Measurements from ENCODE around the gene ZBTB39. TPM values are rescaled to one million over a fixed set of nuclear protein-coding genes. Genes with fewer than 3 reads are reported as not detected.

The ZBTB39 gene
- total and polyA plus RNA-seq, 2 experiments from 2014 or later = 1.5 to 3.9 TPM

DNA sequence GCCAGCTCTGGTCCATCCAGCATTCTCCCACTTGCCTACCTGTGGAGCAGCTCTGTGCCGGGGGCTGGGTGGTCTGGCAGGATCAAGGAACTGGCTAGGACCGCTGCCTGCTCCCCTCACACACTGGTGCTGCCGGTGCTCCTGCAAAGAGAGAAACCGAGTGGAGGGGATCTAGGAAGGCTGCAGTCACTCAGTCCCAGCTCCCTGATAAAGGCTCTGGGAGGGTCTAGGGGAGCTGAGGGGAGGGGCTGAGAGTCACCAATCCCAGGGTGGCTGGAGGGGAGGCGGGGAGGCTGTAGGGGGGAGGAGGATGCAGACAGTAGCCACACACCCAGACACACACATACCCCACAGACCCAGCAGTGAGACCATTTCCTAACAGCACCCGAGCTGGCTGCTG lies 10.0 kb upstream of the ZBTB39 start, which contains the start of gene TAC3:
Gene TAC3 (minus strand): TSS at position 182 of the 400 bp plus-strand sequence. CDS start 732 bp downstream, outside the sequence.
- Histone ChIP-seq H3K9me3 (ENCODE audit: low read depth) (no peaks in the 10 kb centered on the region), H3K4me1 (ENCODE audit: insufficient read depth) (no peaks in the 10 kb centered on the region), H3K9me2 (ENCODE audit: insufficient read depth) (no peaks in the 10 kb centered on the region), H2AFZ (no peak within 1 kb of the TSS), H3K27me3 (replicated peaks; ENCODE audit: insufficient read depth) (peaks cover 36% of the 10 kb centered on the region), H4K20me1 (ENCODE audit: insufficient read depth) (no peaks in the 10 kb centered on the region), H3F3A (ENCODE audit: insufficient read depth) (no peaks in the 10 kb centered on the region), H3K36me3 (ENCODE audit: low read depth) (no peaks in the 10 kb centered on the region), H3K4me3 (no peak within 1 kb of the TSS), H3K27ac (no peak within 1 kb of the TSS), H3K9ac (no peak within 1 kb of the TSS), H3K79me2 (ENCODE audit: insufficient read depth) (no peaks in the 10 kb centered on the region), H3K4me2 (ENCODE audit: unreplicated experiment) (no peak within 1 kb of the TSS)
- no peak for DNase-seq
- in situ Hi-C loops (cut with MboI) = no loop called here
- 17 to 30% methylated on average over 5 to 6 of the region's 6 CpGs for WGBS, 2 experiments (ENCODE audit: low coverage in 1 of 2, low lambda C conversion rate in 2 of 2, missing lambda C conversion rate in 2 of 2)
- TF ChIP-seq EZH2phosphoT487 (IDR thresholded peaks at IDR 0.05; ENCODE audit: insufficient read depth, low read depth) = no peak
- no peak for TF ChIP-seq EZH2 (IDR thresholded peaks at IDR 0.05; ENCODE audit: insufficient read depth, poor library complexity, severe bottlenecking)

GRCh38 chr12:57012600-57013465 lies 6.5 kb upstream of the ZBTB39 start:
- no peak for TF ChIP-seq EZH2 (IDR thresholded peaks at IDR 0.05; ENCODE audit: insufficient read depth, poor library complexity, severe bottlenecking)
- no peak for TF ChIP-seq EZH2phosphoT487 (IDR thresholded peaks at IDR 0.05; ENCODE audit: insufficient read depth, low read depth)
- H3K4me3 ChIP-seq = no peak overlapping the region
- no peak overlapping the region for H3K9ac ChIP-seq
- H3K9me3 ChIP-seq (ENCODE audit: low read depth) = no peaks in the 10 kb centered on the region
- no peaks in the 10 kb centered on the region for H3K4me1 ChIP-seq (ENCODE audit: insufficient read depth)
- H4K20me1 ChIP-seq (ENCODE audit: insufficient read depth) = no peaks in the 10 kb centered on the region
- H3F3A ChIP-seq (ENCODE audit: insufficient read depth) = no peaks in the 10 kb centered on the region; the same call in 1 of the 2 replicates
- H3K79me2 ChIP-seq (ENCODE audit: insufficient read depth) = no peaks in the 10 kb centered on the region
- in situ Hi-C loops (cut with MboI) = no loop called here
- H3K27me3 ChIP-seq (replicated peaks; ENCODE audit: insufficient read depth) = peaks cover 36% of the 10 kb centered on the region
- H2AFZ ChIP-seq = no peak overlapping the region
- H3K4me2 ChIP-seq (ENCODE audit: unreplicated experiment) = no peak overlapping the region
- no peaks in the 10 kb centered on the region for H3K36me3 ChIP-seq (ENCODE audit: low read depth)
- H3K27ac ChIP-seq = no peak overlapping the region
- 44 to 48% methylated on average over 7 of the region's 7 CpGs for WGBS, 2 experiments (ENCODE audit: low coverage in 1 of 2, low lambda C conversion rate in 2 of 2, missing lambda C conversion rate in 2 of 2)
- H3K9me2 ChIP-seq (ENCODE audit: insufficient read depth) = no peaks in the 10 kb centered on the region
- no peak for DNase-seq

DNA sequence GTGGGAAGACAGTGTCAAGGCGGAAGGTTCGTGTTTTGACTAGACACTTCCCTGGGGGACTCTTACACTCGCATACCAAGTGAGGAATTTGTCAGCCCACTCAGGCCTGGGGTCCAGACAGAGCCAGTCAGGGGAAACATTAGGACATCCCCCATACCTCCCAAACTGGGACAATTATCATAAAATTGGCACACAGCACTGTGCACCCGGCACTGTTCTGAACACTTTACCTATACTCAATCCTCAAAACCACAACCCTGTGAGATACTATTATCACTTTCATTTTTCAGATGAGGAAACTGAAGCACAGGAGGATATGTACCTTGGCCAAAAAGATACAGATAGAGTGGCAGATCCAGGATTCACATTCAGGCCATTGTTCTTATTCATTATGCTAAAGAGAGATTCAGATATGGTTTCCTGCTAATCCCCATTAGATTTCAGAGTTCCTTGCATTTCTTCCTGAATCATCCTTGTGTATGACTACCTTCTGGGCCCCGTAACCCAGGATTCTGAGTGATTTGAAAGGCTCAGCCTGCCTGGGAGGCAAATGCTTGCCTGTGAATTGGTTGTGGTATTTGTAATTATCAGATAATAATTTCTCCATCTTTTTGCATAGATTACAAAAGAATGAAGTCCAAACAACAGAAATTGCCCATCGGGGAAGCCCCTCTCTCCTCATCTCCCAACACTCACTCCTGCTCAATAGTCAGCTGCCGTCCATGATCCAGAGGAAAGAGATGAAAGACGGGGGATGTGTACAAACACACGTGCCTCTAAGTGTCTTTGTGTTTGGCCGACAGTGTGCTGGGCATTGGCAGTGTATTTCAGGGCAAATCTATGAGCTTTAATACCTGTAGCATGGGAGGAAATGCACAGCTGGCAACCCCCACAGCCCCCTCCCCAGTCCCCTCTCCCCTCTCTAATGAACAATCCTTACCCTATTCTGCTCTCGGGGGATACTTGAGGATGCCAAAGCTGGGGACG lies 5.4 kb upstream of the ZBTB39 start:
- no peak overlapping the region for H3K4me2 ChIP-seq (ENCODE audit: unreplicated experiment)
- H2AFZ ChIP-seq = no peak overlapping the region

GRCh38 chr12:57010627-57011247 lies 4.4 kb upstream of the ZBTB39 start:
- Histone ChIP-seq H3K36me3 (ENCODE audit: low read depth) (no peaks in the 10 kb centered on the region), H3K9me2 (ENCODE audit: insufficient read depth) (no peaks in the 10 kb centered on the region), H3K27me3 (replicated peaks; ENCODE audit: insufficient read depth) (peaks cover 31% of the 10 kb centered on the region), H3K9me3 (ENCODE audit: low read depth) (no peaks in the 10 kb centered on the region), H4K20me1 (ENCODE audit: insufficient read depth) (no peaks in the 10 kb centered on the region), H3K4me1 (ENCODE audit: insufficient read depth) (no peaks in the 10 kb centered on the region), H3K4me3 (no peak overlapping the region), H3K9ac (no peak overlapping the region), H3K79me2 (ENCODE audit: insufficient read depth) (peaks cover 2% of the 10 kb centered on the region), H2AFZ (no peak overlapping the region), H3K27ac (no peak overlapping the region), H3K4me2 (ENCODE audit: unreplicated experiment) (no peak overlapping the region), H3F3A (ENCODE audit: insufficient read depth) (no peaks in the 10 kb centered on the region; the same call in 1 of the 2 replicates)
- TF ChIP-seq EZH2phosphoT487 (IDR thresholded peaks at IDR 0.05; ENCODE audit: insufficient read depth, low read depth) (no peak), EZH2 (IDR thresholded peaks at IDR 0.05; ENCODE audit: insufficient read depth, poor library complexity, severe bottlenecking) (no peak)
- DNase-seq = no peak
- 54 to 60% methylated on average over 4 of the region's 4 CpGs for WGBS, 2 experiments (ENCODE audit: low coverage in 1 of 2, low lambda C conversion rate in 2 of 2, missing lambda C conversion rate in 2 of 2)
- in situ Hi-C loops (cut with MboI) = no loop called here

More for the DNA sequence above, 5.4 kb upstream of the ZBTB39 start:
- peak; percentile 35 for DNase-seq
- no peaks in the 10 kb centered on the region for H3K9me3 ChIP-seq (ENCODE audit: low read depth)
- in situ Hi-C loops (cut with MboI) = no loop called here
- no peak overlapping the region for H3K4me3 ChIP-seq
- no peaks in the 10 kb centered on the region for H3K9me2 ChIP-seq (ENCODE audit: insufficient read depth)
- H3K9ac ChIP-seq = no peak overlapping the region
- no peak overlapping the region for H3K27ac ChIP-seq
- 49% methylated on average over 12 of the region's 12 CpGs for WGBS, 2 experiments (ENCODE audit: low coverage in 1 of 2, low lambda C conversion rate in 2 of 2, missing lambda C conversion rate in 2 of 2)
- H3K27me3 ChIP-seq (replicated peaks; ENCODE audit: insufficient read depth) = peaks cover 36% of the 10 kb centered on the region
- no peaks in the 10 kb centered on the region for H3K4me1 ChIP-seq (ENCODE audit: insufficient read depth)
- H3K79me2 ChIP-seq (ENCODE audit: insufficient read depth) = no peaks in the 10 kb centered on the region
- no peak for TF ChIP-seq EZH2phosphoT487 (IDR thresholded peaks at IDR 0.05; ENCODE audit: insufficient read depth, low read depth)
- TF ChIP-seq EZH2 (IDR thresholded peaks at IDR 0.05; ENCODE audit: insufficient read depth, poor library complexity, severe bottlenecking) = no peak
- no peaks in the 10 kb centered on the region for H3K36me3 ChIP-seq (ENCODE audit: low read depth)
- no peaks in the 10 kb centered on the region; the same call in 1 of the 2 replicates for H3F3A ChIP-seq (ENCODE audit: insufficient read depth)
- no peaks in the 10 kb centered on the region for H4K20me1 ChIP-seq (ENCODE audit: insufficient read depth)

Data from GM23248 (cell line).